HFFc6 (cell line): Measurements from ENCODE around the gene CPSF4. TPM values are rescaled to one million over a fixed set of nuclear protein-coding genes. Genes with fewer than 3 reads are reported as not detected.
A peak's percentile ranks its signal among the peaks of the same experiment; 100 is the strongest.

Experiments used
- DNase-seq: peaks from one replicate; pipeline ENCODE4 v3.0.0-alpha.2; 2018
- H3K27ac Mint-ChIP-seq: 2 replicates; pipeline ENCODE4 v1.8.0; 2020; ENCODE audit warnings: mild to moderate bottlenecking, mixed read lengths
- H3K27me3 Mint-ChIP-seq: 2 replicates; pipeline ENCODE4 v1.8.0; 2021; ENCODE audit warnings: mild to moderate bottlenecking, moderate library complexity, mixed read lengths; ENCODE audit not compliant: insufficient read depth
- H3K36me3 Mint-ChIP-seq: 2 replicates; pipeline ENCODE4 v1.8.0; 2021; ENCODE audit warnings: low read depth, mixed read lengths
- H3K4me1 Mint-ChIP-seq: 2 replicates; pipeline ENCODE4 v1.8.0; 2020; ENCODE audit warnings: low read depth, mixed read lengths
- H3K4me3 Mint-ChIP-seq: 2 replicates; pipeline ENCODE4 v1.8.0; 2020; ENCODE audit warnings: mild to moderate bottlenecking, moderate library complexity, mixed read lengths
- H3K9me3 Mint-ChIP-seq: 2 replicates; pipeline ENCODE4 v1.8.0; 2020; ENCODE audit warnings: mild to moderate bottlenecking, mixed read lengths
- CTCF ChIP-seq: fragments of 200-600 bp; sonication (generic); IDR thresholded peaks from 2 replicates; pipeline ENCODE4 v1.5.0; 2021; ENCODE audit warnings: antibody characterized with exemption, mild to moderate bottlenecking
- total RNA-seq, 6 experiments: library from RNA; stranded (reverse); fragmentation: NEBNext Ultra II Directional; extraction: Animal tissue kit (Norgen Biotek cat#: 25700); gene quantifications; 2 replicates in 1 of 6; 3 replicates in 5 of 6; pipeline ENCODE4 v1.2.3, GENCODE V29; 2021

The CPSF4 gene
- total RNA-seq, 6 experiments from 2014 or later = 26.7 to 34.0 (median 29.2) TPM

DNA sequence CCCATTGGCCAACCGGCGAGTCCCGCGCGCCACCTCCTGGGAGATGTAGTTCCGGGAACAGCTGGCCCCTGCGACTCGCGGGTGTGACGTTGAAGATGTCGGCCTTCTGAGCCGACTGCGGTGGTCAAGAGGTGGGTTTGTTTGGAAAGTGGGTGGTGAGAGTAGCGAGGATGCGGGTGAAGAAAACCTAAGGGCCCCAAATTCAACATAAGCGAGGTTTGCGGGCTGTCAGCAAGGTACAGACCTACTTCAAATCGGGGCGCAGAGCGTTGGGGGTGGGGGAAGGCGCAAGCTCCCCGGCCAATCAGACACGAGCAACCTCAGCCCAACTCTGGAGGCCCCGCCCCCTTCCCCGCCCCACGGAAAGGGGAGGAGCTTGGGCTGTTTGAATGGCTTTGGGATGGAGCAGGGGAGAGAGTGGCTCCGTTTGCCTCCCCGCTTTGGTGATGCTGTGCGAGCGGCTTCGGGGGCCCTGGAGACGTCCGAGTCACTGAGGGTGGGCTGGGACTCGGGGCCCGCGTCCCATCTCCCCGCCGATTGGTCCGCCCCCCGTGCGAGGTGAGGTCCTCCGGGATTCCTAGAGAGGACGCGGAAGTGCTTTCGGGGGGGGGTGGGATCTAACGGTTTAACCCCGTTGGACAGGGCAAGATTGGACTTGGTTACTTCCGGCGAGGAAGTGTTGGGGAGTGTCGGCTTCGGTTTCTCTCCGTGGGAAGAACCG lies 66.0 kb downstream of the CPSF4 start, which contains the start of gene ZKSCAN5:
Gene ZKSCAN5 (plus strand): TSS at position 60 of the 721 bp plus-strand sequence. CDS start 1,383 bp downstream, outside the sequence.
- Mint-ChIP-seq H3K27me3 (peaks cover 4% of the 10 kb centered on the region; the same call in 1 of the 2 replicates), H3K4me1 (peaks cover 30% of the 10 kb centered on the region), H3K9me3 (peaks cover 8% of the 10 kb centered on the region), H3K27ac (peak within 1 kb of the TSS; percentile 96), H3K4me3 (peak within 1 kb of the TSS; percentile 96), H3K36me3 (peaks cover 33% of the 10 kb centered on the region)
- DNase-seq = peak; percentile 96
- peak; percentile 39; the same call in 1 of the 2 replicates for TF ChIP-seq CTCF

- H3K4me3 Mint-ChIP-seq = peak overlapping the region; percentile 96
- peak overlapping the region; percentile 96 for H3K27ac Mint-ChIP-seq
- H3K4me1 Mint-ChIP-seq = peaks cover 29% of the 10 kb centered on the region
- peaks cover 1% of the 10 kb centered on the region; the same call in 1 of the 2 replicates for H3K27me3 Mint-ChIP-seq
- TF ChIP-seq CTCF = no peak
- H3K36me3 Mint-ChIP-seq = peaks cover 28% of the 10 kb centered on the region
- peaks cover 8% of the 10 kb centered on the region for H3K9me3 Mint-ChIP-seq
- no peak for DNase-seq
Observed at GRCh38 chr7:99505324-99505662, 66.5 kb downstream of the CPSF4 start.

Other genes starting within 250 kb of the CPSF4 start
- gene KPNA7, start 230.8 kb upstream of the CPSF4 start, total RNA-seq = not detected
- gene MYH16, start 166.1 kb upstream of the CPSF4 start, total RNA-seq = under 1 TPM in 1 of 6 experiments, not detected in 5; 0.05 TPM
- 100 to 1,000 TPM; 261 to 285 (median 281) TPM for gene ARPC1A, start 113.0 kb upstream of the CPSF4 start, total RNA-seq
- gene ARPC1B, start 64.2 kb upstream of the CPSF4 start, total RNA-seq = 100 to 1,000 TPM; 233 to 281 (median 249) TPM
- 100 to 1,000 TPM; 148 to 213 (median 180) TPM for gene PDAP1, start 30.3 kb upstream of the CPSF4 start, total RNA-seq
- gene BUD31, start 30.0 kb upstream of the CPSF4 start, total RNA-seq = 100 to 1,000 TPM; 134 to 147 (median 146) TPM
- gene PTCD1, start 145 bp upstream of the CPSF4 start, total RNA-seq = 1 to 10 TPM; 4.5 to 8.6 (median 6.7) TPM
- gene ATP5MF, start 27.2 kb downstream of the CPSF4 start, total RNA-seq = 100 to 1,000 TPM; 388 to 466 (median 440) TPM
- gene ZNF789, start 33.9 kb downstream of the CPSF4 start, total RNA-seq = 1 to 10 TPM; 5.2 to 6.4 (median 5.6) TPM
- gene ZNF394, start 61.3 kb downstream of the CPSF4 start, total RNA-seq = 10 to 100 TPM; 12.7 to 15.1 (median 14.4) TPM
- 10 to 100 TPM in 5 of 6 experiments, 1 to 10 TPM in 1; 10.0 to 12.8 (median 11.3) TPM for gene ZKSCAN5, start 65.7 kb downstream of the CPSF4 start, total RNA-seq
- gene FAM200A, start 113.2 kb downstream of the CPSF4 start, total RNA-seq = 1 to 10 TPM; 3.6 to 5.5 (median 5.3) TPM
- gene ZNF655, start 119.7 kb downstream of the CPSF4 start, total RNA-seq = 10 to 100 TPM; 38.6 to 50.0 (median 43.5) TPM
- 1 to 10 TPM in 1 of 6 experiments, under 1 TPM in 5; 0.24 to 1.4 (median 0.52) TPM for gene TMEM225B, start 159.3 kb downstream of the CPSF4 start, total RNA-seq
- 10 to 100 TPM in 3 of 6 experiments, 1 to 10 TPM in 3; 9.3 to 12.6 (median 9.9) TPM for gene ZSCAN25, start 178.0 kb downstream of the CPSF4 start, total RNA-seq
- 1 to 10 TPM in 2 of 6 experiments, under 1 TPM in 4; 0.30 to 1.8 (median 0.48) TPM for gene CYP3A5, start 241.1 kb downstream of the CPSF4 start, total RNA-seq